GM08714 (cell line): ENCODE data around the gene AGAP1.

Experiments used
- H3K4me3 ChIP-seq: fragments of 200-500 bp; sonication (Bioruptor generic); 2 replicates; pipeline ENCODE4 v1.5.1; 2014; ENCODE audit warnings: mild to moderate bottlenecking, low read length, inconsistent platforms
- ZNF274 ChIP-seq: IDR thresholded peaks from 2 replicates; pipeline ENCODE4 v1.6.1; 2012; ENCODE audit warnings: mild to moderate bottlenecking, low read depth, low read length

The AGAP1 gene

DNA sequence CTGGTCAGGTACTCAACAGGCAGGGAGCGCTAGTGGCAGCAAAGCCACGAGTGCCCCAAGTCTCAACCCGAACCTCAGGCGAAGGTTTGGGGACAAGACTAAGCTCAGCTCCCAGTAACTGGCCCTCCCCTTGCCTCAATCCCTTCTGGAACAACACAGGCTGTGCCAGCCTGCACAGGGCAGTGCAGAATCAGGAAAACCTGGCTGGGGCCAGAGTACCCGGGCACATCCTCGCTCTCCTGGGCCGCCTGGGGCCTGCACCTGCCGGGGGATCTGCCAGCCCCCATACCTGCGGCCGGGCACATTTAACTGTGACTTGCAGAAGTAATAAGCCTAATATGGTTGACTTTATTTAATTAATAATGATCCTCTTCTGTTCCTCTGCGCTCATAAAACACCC, 613.7 kb downstream of the AGAP1 start:
- TF ChIP-seq ZNF274, result no peak
- no peak overlapping the region for H3K4me3 ChIP-seq

DNA sequence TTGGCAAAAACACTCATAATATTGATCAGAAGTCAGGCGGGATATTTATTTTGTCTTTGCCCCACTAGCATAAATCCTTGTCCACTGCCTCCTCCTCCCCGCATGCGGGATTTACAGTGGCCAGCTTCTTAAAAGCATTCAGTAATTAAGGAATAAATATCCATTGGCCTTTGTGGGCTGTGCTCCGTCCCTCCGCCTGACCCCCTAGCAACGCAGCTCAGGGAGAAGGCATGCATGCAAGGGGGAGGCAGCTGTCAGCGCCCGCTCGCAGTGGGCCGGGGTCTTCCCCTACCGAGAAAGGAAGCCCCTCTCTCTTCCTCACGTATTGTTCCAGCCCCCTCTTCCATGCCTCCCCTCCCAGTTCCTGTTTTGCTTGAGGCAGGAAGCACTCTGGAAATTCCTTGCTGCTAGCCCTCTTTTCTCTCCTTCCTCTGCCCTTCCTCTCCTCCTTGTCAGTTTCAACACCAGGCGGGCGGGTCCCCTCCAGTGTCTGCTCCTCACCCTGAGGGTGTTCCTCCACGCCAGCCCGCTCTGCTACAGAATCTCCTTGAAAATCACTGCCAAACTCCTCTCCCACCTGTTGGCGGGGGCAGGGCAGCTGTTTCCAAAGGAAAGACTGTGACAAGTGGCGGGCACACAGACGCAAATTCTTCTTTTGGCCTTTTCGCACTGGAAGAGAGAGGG, 614.2 kb downstream of the AGAP1 start:
- no peak overlapping the region for H3K4me3 ChIP-seq
- no peak for TF ChIP-seq ZNF274

DNA sequence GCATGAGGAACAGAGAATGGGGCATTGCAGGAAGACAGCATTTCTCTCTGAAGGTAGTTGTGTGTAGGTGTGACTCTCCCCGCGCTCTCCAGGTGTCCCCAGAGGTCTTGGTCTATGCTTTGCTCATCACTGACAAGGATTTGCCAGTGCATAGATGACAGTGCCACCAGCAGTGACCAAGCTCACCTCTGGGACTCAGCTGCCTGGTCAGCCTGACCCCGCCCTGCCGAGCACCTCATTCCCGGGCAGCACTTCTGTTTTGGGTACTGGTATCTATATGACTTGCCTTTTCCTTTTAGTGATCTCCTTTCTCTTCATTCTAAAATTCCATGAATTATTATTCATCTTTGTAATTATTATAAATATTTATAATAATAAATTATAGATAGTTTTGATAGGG, 615.2 kb downstream of the AGAP1 start:
- no peak overlapping the region for H3K4me3 ChIP-seq
- TF ChIP-seq ZNF274, result no peak

DNA sequence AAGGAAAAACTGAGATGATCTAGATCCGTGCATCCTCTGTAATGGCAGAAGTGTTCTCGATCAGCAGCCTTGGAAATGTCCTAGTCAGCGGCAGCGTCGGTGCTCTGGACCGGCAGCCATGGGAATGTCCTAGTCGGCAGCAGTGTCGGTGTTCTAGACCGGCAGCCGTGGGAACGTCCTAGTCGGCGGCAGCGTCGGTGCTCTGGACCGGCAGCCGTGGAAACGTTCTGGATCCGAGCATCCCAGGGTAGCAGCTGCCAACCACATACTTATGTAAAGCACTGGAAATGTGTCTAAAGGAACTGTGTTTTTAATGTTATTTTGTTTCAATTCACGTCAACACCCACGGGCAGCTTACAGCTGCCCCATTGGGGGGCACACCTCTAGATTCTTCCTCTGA, 615.6 kb downstream of the AGAP1 start:
- no peak overlapping the region for H3K4me3 ChIP-seq
- no peak for TF ChIP-seq ZNF274

DNA sequence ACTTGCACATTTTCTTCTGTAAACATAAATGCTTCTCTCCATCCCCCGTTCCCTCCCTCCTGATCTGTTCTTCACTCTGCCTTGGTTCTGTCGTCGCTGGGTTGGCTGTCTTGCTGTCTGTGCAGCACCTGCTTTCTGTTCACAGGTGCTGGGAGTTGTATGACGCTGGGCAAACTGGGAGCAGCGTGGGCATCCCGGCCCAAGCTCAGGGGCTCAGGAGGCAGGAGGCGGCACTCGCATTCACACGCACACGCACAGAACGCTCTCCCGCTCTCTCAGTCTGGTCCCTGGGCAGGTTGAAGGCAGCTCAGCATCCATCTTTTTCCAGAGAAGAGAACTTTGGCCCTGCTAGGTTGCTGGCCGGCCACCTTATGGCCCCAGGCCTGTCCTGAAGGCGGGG, 618.6 kb downstream of the AGAP1 start:
- H3K4me3 ChIP-seq, result no peak overlapping the region
- TF ChIP-seq ZNF274, result no peak

DNA sequence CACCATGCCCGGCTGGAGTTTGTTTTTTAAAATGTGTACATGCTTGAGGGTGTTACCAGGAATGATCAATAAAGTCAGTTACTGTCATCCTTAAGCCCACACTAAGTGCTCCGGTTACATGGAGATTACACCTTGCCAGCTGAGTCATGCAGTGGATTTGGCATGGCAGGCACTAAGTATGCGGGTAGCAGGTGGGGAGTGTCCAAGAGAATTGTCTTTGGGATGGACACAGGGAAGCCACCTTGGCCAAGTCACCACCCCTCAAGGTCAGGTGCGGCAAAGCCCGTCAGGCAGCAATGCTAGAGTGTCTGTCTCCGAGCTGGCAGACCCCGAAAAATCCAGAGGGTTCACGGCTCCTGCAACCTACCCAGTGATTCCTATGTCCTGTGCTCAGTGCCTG, 619.6 kb downstream of the AGAP1 start:
- TF ChIP-seq ZNF274, result no peak
- H3K4me3 ChIP-seq, result no peak overlapping the region

DNA sequence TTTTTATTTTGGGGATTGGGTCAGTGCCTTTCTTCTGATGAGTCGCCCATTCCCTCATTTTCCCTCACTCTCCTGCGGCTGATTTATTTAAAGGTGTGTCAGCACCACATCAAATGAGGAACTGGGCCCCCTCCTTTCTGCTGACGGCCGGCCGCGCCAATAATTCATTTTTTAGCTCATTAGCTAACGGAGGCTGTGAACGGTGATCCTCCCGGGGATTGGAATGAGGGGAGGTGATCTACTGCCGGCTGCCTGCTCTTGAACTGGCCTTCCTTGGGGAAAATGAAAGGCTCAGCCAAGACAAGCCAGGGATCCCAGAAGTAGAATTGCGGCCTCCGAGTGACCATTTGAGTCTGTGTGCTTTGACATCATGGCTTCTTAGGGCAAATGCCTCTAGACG, 620.1 kb downstream of the AGAP1 start:
- TF ChIP-seq ZNF274, result no peak
- no peak overlapping the region for H3K4me3 ChIP-seq

DNA sequence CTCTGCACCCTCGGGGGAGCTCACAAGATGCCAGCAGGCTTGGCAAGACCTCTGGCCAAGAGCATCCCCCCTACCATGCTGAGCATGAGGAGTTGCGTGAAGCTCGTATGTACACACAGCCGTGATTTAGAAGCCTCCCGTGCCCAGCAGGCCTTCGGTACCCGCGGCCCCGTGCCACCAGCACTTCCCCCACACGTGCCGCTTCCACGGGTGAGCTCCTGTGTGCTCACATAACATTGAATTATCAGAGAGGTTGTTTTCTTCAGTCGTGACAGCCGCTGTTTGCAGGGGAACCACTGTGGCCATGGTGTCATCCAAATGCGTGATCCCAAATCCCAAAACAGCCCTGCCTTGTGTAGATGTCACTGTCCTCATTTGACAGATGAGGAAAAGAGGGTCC, 621.1 kb downstream of the AGAP1 start:
- no peak overlapping the region for H3K4me3 ChIP-seq
- no peak for TF ChIP-seq ZNF274

DNA sequence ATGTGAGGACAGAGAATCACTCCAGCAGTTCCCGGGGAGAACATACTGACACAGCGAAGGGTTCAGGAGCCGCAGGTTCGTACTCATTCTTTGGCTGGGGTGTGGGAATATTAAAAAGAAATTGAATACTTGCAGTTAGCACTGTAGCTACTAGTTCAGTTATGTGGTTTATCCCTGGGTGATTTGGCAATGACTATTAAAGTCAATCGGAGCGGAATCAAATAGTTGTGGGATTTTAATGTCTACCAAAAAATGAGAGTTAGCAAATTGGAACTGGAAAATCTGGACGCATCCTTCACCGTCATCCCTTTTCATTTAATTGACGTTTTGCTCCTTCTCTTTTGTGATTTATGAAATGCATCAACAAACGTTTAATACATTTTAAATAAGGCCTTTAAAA, 623.6 kb downstream of the AGAP1 start:
- no peak for TF ChIP-seq ZNF274
- H3K4me3 ChIP-seq, result no peak overlapping the region

DNA sequence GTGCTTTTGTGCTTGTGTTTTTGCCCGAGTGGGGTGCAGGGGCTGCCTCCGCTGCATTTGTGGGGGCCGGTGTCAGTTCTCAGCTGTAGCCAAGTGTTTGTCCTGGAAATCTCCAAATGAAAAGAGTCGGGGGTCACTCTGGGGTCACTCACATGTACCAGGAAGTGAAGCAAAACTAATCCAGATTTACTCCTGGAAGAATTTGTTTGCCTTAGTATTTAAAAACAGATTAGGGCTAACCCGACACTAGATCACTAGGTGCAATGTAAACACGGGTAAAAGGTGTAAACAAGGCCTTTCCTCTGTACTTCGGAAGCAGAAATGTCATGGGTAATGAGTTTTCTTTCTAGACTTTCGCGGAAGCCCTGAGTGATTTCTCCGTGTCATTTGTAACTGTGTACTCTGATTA, 624.0 kb downstream of the AGAP1 start:
- TF ChIP-seq ZNF274, result no peak
- H3K4me3 ChIP-seq, result no peak overlapping the region

DNA sequence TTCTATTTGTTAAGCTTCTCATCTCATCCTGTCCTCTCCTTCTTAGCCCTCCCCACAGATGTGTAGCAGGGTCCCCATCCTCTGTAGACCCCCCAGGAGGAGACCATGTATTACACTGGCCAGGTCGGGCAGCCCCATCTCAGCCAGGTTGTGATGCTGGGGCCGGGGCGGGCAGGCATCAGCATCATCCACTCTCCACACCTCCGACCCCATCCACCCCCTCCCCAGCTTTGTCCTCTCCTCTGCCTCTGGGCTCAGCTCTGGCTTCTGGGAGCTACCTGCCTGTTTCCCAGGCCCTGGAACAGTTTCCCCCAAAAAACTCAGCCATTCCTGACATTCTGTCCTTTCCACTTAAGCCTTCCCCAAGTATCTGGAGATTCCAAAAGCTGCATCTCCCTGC, 625.2 kb downstream of the AGAP1 start:
- no peak overlapping the region for H3K4me3 ChIP-seq

DNA sequence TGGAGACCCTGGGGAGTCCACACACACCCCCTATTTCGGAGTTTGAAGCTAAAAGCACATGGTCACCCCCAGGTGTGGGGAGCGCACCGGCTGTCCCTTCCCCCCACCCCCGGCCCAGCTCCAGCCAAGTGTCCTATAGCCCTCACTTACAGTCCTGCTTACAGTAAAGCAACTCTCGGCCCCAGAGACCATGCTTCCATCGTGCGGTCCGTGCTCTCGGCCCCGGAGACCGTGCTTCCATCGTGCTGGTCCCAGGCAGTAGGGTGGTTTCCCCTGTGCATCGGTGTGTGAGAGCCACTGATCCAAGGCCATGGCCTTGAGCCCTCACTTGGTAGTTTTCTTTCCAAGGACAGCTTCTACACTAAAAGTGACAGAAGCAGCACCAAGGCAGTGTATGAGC, 625.6 kb downstream of the AGAP1 start:
- TF ChIP-seq ZNF274, result no peak
- H3K4me3 ChIP-seq, result no peak overlapping the region

More for the DNA sequence above, 625.2 kb downstream of the AGAP1 start:
- no peak for TF ChIP-seq ZNF274

DNA sequence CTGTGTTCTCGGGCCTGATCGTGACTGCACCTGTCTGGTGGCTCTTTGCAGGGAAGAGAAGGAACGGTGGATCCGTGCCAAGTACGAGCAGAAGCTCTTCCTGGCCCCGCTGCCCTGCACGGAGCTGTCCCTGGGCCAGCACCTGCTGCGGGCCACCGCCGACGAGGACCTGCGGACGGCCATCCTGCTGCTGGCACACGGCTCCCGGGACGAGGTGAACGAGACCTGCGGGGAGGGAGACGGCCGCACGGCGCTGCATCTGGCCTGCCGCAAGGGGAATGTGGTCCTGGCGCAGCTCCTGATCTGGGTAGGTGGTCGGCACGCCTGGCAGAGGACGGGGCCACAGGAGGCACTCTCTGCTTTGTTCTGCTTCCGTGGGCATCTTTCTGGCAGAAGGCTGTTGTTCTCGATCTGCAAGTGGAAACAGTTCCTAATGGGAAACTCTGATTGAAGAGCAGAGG, 626.3 kb downstream of the AGAP1 start:
- no peak for TF ChIP-seq ZNF274
- H3K4me3 ChIP-seq, result no peak overlapping the region

DNA sequence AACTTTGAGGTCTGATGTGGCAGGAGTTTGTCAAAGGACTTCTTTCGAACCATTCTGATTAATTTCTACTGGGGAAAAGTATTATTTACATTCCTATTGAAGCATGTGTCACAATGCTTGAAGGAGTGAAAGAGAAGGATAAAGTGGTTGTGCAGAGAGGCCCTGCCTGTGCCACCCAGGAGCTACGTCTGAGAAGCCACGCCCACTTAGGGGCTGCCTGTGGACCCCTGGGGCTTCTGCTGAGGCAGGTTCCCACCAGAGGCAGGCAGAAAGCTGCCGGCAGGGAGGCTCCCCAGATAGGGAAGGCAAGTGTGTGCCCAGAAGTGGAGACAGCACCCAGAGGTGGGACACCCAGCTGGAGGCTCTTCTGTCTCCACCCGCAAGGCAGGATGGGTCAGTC, 627.0 kb downstream of the AGAP1 start:
- H3K4me3 ChIP-seq, result no peak overlapping the region
- no peak for TF ChIP-seq ZNF274

DNA sequence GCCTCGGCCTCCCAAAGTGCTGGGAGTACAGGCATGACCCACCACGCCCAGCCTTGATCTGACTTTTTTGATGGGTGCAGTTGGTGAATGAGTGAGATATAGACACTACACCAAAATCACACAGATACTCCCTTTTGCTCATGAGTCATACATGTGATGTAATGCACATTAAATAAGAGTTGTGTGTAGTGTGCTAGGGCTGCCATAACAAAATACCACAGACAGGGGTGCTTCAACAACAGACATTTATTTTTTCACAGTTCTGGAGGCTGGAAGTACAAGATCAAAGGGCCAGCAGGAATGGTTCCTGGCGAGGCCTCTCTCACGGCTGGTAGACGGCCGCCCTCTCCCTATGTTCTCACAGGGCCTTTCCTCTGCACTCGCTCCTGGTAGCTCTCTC, 627.7 kb downstream of the AGAP1 start:
- no peak overlapping the region for H3K4me3 ChIP-seq
- no peak for TF ChIP-seq ZNF274

DNA sequence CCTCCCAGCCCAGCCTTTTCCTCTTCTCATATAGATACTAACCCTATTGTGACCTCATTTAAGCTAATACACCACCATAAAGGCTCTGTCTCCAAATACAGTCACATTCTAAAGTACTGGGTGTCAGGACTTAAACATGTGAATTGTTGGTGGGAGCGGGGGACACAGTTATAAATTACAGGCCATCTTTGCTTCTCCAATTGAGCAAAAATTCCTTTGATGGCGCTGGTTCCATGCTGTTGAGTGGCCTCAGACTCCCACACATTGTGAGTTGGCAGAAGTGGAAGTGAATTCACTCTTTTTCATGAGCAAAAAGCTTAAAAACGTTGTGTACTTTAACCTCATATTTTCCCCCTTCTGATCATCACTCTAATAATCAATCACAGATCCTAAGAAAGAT, 628.4 kb downstream of the AGAP1 start:
- H3K4me3 ChIP-seq, result no peak overlapping the region
- TF ChIP-seq ZNF274, result no peak
